ENCODE measurements around the gene MRPL42. TPM values are rescaled to one million over a fixed set of nuclear protein-coding genes. Genes with fewer than 3 reads are reported as not detected.

The MRPL42 gene
- total RNA-seq, 2 donors from 2014 or later = 43.2 to 51.8 TPM

GRCh38 chr12:93442411-93443340 is 24.6 kb upstream of the MRPL42 start:
- intact Hi-C loops (cut with DNase I) = no loop called here
- peak in 1 of 2 donors; percentile 3 for ATAC-seq
- no peak for DNase-seq

- ATAC-seq = no peak
- intact Hi-C loops (cut with DNase I) = no loop called here
- no peak for DNase-seq
Observed at GRCh38 chr12:93443576-93443975, 23.7 kb upstream of the MRPL42 start.

- intact Hi-C loops (cut with DNase I) = no loop called here
- DNase-seq (no peak), ATAC-seq (no peak)
Observed at GRCh38 chr12:93447555-93448290, 19.6 kb upstream of the MRPL42 start.

GRCh38 chr12:93448796-93449195 is 18.5 kb upstream of the MRPL42 start:
- no peak for ATAC-seq

GRCh38 chr12:93449277-93449676 is 18.0 kb upstream of the MRPL42 start:
- intact Hi-C loops (cut with DNase I) = no loop called here
- DNase-seq = no peak
- ATAC-seq = no peak

More at GRCh38 chr12:93448796-93449195, 18.5 kb upstream of the MRPL42 start:
- DNase-seq = no peak
- intact Hi-C loops (cut with DNase I) = no loop called here

- DNase-seq (no peak), ATAC-seq (no peak)
- intact Hi-C loops (cut with DNase I) = no loop called here
Observed at GRCh38 chr12:93451423-93452158, 15.7 kb upstream of the MRPL42 start.

GRCh38 chr12:93453633-93454032 is 13.7 kb upstream of the MRPL42 start:
- intact Hi-C loops (cut with DNase I) = no loop called here
- no peak for DNase-seq

GRCh38 chr12:93456077-93456476 is 11.2 kb upstream of the MRPL42 start:
- intact Hi-C loops (cut with DNase I) = no loop called here

More at GRCh38 chr12:93453633-93454032, 13.7 kb upstream of the MRPL42 start:
- ATAC-seq = no peak

GRCh38 chr12:93459097-93459496 is 8.2 kb upstream of the MRPL42 start:
- no peak for ATAC-seq
- intact Hi-C loops (cut with DNase I) = no loop called here
- DNase-seq = no peak

More at GRCh38 chr12:93456077-93456476, 11.2 kb upstream of the MRPL42 start:
- DNase-seq (no peak), ATAC-seq (no peak)

GRCh38 chr12:93460003-93460402 is 7.3 kb upstream of the MRPL42 start:
- no peak for ATAC-seq
- intact Hi-C loops (cut with DNase I) = no loop called here
- no peak for DNase-seq

GRCh38 chr12:93460902-93461301 is 6.4 kb upstream of the MRPL42 start:
- DNase-seq (no peak), ATAC-seq (no peak)
- intact Hi-C loops (cut with DNase I) = no loop called here

GRCh38 chr12:93461503-93461902 is 5.8 kb upstream of the MRPL42 start:
- no peak for DNase-seq
- intact Hi-C loops (cut with DNase I) = no loop called here
- no peak for ATAC-seq

- intact Hi-C loops (cut with DNase I) = no loop called here
- ATAC-seq = no peak
Observed at GRCh38 chr12:93465841-93466240, 1.5 kb upstream of the MRPL42 start.

GRCh38 chr12:93466625-93467350 is 526 bp upstream of the MRPL42 start:
- intact Hi-C loops (cut with DNase I) = no loop called here
- ATAC-seq = peak in 1 of 2 donors; percentile 31
- DNase-seq = peak; percentile 27

More at GRCh38 chr12:93465841-93466240, 1.5 kb upstream of the MRPL42 start:
- DNase-seq = no peak

- intact Hi-C loops (cut with DNase I) = no loop called here
- ATAC-seq = peak; percentile 3 to 4
- DNase-seq = no peak
Observed at GRCh38 chr12:93468008-93468371, 676 bp downstream of the MRPL42 start.

- DNase-seq (no peak), ATAC-seq (no peak)
- intact Hi-C loops (cut with DNase I) = no loop called here
Observed at GRCh38 chr12:93469386-93469785, 2.1 kb downstream of the MRPL42 start.

GRCh38 chr12:93476555-93476954 is 9.2 kb downstream of the MRPL42 start:
- ATAC-seq = no peak
- DNase-seq = no peak
- intact Hi-C loops (cut with DNase I) = no loop called here

- ATAC-seq (no peak), DNase-seq (no peak)
- intact Hi-C loops (cut with DNase I) = no loop called here
Observed at GRCh38 chr12:93482721-93483120, 15.4 kb downstream of the MRPL42 start.
